HT-29 (cell line): Measurements from ENCODE around the gene CASQ1. TPM values are rescaled to one million over a fixed set of nuclear protein-coding genes. Genes with fewer than 3 reads are reported as not detected.

Experiments
- DNase-seq: peaks from one replicate; pipeline ENCODE4 v3.0.0-alpha.2; 2015; ENCODE audit warnings: low spot score
- total RNA-seq: library from RNA; depleted of rRNA; stranded (reverse); fragments of >200 nt; shearing (Covaris generic); gene quantifications from 2 replicates; pipeline ENCODE4 v1.2.3, GENCODE V29; 2014

CASQ1 gene
- total RNA-seq, 1 experiment from 2014 or later, result not detected

DNA sequence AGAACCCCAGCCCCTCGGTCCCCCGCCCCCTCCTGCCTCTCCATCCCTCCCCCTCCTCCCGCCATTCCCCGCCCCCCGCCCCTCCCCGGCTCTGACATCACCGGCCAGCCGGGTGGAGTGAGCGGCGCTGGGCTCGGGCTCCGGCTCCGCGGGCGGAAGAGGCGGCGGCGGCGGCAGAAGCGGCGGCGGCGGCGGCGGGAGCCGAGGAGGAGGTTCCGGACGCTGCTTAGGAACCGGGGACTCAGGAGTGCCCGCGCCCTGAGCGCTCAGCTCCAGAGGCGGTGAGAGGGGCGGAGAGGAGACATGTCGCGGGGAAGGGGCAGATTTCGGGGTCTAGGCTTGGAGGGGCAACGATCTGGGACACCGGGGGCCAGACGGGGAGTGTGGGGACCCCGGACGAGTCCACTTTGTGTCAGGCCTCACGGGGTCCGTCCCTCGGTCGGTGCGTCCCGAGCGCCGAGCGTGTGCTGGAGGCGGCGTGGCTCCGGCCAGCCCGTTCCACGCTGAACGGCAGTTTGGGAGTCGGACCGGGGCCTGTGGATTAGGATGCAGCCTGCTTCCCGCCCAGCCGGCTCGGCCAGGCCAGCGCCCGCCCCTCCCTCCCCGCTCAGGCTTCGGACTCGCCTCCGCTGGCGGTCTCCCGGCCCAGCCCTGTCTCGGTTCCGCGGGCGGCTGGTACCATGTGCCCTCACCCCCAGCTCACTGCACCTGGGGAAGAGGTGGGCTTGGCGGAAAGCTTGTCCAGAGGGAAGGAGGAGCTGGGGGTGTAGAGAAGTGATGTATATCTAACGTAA is 15.1 kb downstream of the CASQ1 start, which contains the start of gene PEA15:
TSS of gene PEA15 (plus strand) at position 143 of the 794 bp plus-strand sequence. CDS start 6,161 bp downstream, outside the sequence.
- DNase-seq, result peak; percentile 56

DNA sequence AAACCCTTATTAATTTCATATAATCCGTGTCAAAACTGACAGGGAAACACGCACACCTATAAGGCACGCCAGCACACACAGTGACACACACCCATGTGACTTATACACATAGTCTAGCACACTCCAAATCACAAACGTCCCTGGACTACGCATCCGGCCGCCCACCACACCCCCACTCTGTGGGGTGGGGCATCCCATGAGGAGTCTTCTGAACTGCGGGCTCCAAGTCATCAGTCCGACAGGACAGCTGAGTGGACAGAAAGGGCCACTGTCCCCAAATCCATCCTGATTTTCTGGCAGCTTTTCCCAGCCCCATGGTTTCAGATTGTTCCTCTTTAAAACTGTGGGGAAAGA is 15.6 kb downstream of the CASQ1 start:
- peak; percentile 53 for DNase-seq

DNA sequence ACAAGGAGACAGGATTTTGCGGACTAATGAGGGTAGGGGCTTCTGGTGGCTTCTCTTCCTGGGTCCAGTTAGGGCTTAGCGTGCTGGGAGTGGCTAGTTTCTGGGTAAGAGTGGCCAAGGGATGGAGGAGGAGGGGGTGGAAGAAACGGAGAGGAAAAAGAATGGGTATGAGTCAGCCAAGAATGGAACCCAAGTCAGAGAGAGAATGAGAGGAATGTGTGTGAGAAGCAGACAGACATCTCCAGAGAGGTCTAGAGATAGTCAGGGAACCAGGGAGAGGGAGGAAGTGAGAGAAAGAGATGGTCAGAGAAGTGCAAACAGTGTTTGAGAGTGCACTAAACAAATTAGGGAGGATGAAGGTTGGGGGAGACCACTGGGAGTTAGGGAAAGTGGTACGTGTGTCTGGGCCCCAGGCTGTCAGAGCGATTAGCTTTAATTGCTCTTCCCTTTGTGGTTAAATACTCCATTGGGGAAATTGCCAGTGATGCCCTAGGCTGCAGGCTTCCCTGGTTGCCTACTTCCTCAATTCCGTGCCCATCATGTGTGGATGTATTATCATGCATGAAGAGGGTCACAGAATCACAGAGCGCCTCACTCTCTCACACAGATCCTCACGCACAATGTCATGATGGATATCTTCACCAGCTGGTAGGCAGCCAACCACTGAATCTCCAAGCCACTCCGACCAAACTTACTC is 16.2 kb downstream of the CASQ1 start:
- no peak for DNase-seq

DNA sequence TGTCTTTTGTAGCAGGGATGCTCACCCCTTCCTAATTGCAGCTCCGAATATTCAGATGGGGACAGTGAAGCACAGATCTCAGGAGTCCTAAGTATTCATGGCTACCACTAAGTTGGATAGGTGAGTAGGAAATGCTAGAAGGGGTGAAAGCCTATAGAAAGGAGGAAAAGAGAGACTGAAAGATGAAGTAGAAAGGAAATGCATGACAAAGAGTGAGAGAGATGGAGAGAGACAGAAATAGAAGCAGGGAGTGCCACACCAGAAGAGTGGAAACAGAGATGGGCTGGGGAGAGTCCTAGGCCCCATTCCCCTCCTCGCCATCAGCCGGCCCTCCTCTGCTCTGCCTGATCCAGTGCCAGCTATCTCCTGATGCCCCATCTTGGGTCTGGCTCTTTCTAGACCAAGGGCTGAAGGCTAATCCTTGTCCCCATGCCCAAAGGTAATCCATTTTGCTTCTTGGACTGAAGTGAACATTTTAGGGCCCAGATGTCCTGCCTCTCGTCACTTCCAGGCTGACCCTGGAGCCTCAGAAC is 16.8 kb downstream of the CASQ1 start:
- DNase-seq, result no peak

DNA sequence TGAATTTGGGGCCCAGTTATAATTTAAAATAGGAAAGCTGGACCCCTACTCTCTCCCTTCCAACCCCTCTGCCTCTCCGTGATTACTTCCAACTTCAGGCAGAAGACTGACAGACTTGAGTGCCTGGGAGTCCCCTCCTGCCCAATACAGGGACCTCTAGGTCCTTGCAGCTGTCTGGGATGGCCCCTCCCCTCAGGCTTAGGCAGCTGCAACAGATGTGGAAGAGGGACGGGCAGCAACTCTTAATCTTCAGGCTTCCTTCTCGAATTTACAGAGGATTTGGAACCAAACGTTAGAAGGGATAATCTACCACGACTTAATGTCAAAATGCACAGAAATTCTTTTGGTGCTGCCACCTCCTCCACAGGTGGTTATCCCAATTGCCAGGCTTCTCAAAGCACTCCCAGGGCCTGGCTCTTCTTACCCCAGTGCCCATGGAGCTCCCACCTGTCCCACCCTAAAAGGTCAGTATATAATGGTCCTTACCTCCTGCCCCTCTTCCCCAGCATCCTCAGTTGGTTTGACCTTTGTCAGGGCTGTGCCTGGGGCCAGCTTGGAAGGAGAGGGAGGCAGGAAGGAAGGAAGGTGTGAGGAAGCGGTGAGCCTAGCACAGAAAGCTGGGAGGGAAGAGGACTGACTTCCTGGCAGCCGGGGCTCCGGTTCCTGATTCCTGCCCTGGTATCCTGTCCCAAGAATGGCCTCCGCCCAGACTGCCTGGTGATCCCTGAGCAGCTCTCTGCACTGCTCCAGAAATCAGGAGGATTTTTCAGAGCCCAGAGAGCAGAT is 17.6 kb downstream of the CASQ1 start:
- DNase-seq, result no peak

DNA sequence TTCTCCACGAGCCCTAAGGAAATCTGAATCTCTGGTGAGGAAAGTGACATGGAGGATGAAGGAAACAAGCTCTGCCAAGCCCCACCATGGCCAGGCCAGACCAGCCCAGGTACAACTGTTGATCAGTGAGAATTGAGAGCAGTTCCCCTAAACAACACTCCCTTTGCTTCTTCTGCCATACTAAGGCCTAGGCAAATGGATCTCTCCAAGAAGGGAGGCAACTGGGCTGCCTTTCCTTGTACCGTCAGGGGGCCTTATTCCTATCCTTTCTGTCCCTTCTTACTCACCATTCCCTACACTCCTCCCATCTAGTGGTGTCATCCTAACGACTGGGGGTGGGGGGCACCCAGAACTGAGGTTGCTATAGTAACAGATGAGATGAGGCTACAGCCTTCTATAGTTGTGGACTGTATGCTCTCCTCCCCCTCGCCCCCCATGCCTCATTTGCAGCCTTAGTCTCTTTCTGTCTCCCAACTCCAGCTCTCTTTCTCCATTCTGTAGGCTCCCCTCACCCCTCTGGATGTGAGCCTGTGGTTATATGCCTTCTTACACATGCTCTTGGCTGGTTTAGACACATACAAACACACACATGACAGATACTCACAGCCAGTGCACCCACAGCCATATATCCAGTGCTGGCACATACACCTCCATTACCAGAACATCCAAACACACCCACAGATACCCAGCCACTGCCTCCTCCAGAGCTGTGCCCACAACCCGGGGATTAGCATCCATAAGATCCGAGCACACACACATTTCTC is 18.4 kb downstream of the CASQ1 start:
- DNase-seq, result no peak

DNA sequence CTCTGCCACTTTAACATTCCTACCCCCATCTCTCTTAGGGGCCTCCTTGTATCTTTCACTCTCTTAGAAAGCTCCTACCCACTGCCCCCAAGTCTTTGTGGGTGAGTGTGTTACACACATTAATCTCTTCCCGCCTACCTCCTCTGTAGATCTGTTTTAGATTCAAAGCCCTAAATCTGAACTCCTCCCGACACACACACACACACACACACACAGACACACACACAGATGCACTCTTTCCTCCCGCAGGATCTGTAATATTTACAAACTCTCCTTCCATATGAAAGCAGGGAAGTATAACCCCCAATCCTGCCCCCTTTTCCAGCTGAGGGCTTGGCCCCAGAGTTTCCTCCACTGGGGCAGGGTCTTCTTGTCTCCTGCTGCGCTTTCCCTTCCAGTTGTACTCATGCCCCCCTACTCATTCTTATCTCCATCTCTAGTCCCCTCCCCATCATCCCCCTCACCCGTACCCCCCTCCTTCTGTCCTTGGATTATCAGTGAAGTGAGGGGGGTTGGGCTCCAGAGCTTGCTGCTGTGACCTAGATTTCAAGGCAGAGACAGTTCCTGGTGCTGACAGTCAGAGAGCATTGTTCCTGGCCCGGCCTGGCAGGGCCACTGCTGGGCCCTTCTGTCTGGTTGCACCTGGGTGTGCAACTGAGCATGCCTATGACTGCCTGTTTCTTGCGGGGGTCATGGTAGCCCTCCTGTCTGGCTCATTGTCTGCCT is 19.1 kb downstream of the CASQ1 start:
- DNase-seq, result no peak

DNA sequence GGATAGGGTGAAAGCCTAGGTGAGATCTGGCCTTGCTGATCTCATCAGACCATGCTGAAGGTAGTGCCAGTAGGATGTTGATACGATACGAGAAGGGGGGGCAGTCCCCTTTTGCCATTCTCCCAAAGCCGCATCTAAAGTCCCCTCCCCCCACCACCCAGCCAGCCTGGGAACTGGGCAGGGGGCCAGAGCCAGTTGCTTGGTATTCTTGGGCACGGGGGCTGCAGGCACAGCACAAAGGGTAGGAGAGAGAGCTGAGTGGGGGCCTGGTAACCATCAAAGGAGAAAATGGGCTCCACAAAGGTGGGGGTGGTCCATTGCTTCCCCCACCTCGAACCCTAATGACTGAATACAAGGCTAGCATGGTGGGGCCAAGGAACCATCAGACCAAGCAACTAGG is 20.2 kb downstream of the CASQ1 start:
- DNase-seq, result no peak

DNA sequence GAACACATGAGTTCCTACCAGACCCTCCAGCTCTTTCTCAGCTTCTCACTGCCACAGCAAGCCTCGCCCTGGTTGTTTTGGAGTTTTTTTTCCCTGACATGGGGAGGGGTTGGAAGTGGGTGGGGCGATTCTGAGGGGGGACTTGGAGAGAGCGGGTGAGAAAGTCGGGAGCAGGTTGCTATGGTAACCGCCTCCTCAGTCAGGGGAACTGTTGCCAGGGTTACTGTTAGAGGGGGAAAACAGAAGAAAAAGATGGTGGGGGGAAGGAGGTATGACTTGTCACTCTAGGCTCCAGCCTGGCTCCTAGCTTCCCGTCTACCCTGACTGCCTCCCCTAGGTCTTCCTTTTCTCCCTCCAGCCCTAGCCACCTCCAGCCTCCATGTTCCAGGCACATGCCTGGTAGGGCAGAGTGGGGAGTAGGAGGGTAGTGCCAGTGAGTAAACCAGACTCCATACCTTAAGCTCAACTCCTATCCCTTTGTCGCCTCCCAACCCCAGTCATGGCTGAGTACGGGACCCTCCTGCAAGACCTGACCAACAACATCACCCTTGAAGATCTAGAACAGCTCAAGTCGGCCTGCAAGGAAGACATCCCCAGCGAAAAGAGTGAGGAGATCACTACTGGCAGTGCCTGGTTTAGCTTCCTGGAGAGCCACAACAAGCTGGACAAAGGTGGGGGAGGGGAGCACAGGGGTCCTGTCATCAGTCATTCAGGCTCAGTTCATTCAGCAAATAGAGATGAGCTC is 20.8 kb downstream of the CASQ1 start:
- DNase-seq, result no peak

DNA sequence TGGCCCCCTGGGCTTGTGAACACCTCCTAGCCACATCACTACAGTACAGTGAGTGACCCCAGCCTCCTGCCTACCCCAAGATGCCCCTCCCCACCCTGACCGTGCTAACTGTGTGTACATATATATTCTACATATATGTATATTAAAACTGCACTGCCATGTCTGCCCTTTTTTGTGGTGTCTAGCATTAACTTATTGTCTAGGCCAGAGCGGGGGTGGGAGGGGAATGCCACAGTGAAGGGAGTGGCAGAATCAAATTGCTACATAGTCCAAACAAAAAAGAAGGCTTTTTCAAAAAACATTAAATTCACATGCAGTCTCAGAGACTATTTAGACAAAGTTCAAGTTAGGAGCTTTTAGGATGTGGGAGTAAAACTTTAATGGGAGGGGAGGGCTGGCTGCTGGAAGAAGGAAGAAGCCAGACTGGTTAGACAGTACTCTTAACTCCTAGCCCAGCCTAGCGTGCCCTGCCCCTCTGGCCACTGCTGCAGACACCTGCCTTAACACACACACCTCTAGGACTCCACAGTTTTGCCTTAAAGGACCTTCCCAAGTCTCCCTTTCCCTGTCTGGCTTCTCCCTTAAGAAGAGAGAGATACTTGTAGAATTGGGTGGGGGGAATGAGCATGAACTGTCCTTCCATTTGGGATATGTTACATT is 24.2 kb downstream of the CASQ1 start:
- no peak for DNase-seq

DNA sequence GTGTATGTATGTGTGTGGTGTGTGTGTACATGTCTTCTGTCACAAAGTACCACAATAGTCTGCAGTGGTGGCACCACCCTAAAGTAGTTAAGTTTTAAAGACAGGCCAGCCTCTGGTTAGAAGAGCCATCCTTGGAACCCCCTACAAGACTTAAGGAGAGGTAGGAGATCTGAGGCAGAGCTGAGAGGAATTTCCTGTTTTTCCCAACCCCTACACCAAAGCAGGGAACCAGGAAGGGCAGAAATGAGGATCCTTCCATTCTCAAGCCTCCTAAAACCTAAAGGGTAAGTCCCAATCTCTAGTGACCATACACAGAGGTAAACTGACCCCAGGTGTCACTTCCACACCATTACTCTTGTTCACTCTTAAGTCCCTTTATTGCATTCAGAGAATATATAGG is 25.9 kb downstream of the CASQ1 start:
- no peak for DNase-seq

DNA sequence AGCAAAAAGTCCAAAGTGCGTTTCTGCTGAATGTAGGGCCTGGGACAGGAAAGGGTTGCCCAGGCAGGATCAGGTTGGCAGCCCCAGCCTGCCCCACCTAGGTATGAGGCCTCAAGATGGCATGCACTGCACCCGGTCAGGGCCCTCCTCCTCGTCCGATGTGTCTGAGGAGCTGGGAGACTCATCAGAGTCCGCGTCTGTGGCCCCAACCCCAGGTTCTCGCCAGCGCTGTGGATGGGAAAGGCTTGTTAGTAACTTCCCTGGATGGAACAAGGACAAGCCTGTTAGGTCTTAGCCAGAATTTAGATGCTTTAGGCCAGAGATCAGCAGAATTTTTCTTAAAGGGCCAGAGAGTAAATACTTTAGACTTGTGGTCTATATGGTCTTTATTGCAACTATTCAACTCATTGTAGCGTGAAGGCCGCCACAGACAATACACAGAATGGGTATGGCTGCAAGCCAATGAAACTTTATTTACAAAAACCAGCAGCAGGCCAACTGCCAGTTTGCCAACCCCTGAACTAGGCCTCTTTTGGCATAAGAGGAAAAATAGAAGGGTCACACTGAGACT is 27.2 kb downstream of the CASQ1 start:
- DNase-seq, result no peak

DNA sequence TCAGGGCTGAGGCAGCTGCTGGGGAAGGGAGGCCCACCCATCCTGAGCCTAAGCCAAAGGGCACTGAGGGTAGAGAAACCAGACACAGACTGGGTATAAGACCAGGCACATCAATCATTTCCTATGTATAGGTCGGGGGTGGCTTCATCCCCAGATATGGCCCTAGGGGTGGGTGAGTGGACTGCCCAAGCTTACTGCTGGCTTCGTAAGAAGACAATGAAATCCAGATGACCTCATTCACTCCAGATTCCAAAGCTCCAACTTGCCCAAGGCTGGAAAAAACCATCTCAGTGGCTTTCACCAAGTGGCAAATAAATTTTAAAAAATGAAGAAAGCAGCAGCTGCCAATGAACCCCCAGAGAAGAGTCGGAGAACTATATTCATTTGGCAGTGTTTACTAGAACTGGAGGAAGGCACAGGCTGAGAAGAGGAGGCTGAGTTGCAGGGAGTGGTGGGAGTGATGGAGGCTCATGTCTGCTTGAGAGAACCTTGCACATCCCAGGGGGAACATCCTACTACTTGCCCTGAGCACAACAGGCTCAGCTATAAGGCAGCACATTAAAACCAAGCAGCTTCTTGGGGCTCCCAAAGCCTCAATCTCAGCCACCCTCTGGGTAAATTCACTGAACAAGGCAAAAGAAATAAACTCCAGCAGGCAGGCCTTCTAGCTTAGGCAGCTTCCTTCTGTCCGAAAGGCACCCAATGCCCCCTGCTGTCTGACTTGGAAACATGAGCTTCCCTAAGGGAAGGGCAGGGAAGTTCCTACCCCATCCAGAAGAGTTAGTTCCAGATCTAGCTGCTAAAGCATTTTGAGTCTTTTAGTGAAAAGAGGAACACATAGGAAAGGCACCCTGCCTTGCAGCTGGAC is 28.9 kb downstream of the CASQ1 start:
- DNase-seq, result peak; percentile 50

DNA sequence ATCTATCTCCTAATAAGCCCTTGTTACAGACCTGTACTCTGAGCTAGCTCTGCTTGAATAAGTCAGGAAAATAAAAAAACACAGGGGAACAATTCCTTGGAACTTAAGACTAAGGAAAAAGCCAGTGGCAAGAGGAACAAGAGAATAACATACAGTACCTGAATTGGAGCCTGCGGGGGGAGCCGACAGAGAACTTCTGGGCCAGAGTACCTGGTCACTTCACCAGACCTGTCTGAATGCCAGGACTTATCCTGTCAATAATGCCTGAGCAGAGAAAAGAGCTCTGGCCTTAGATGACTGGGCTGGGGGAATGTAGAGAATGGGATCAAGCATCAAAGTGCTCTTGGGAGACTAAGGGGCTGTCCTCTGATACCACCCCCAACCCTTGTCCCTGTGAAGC is 29.9 kb downstream of the CASQ1 start:
- no peak for DNase-seq

DNA sequence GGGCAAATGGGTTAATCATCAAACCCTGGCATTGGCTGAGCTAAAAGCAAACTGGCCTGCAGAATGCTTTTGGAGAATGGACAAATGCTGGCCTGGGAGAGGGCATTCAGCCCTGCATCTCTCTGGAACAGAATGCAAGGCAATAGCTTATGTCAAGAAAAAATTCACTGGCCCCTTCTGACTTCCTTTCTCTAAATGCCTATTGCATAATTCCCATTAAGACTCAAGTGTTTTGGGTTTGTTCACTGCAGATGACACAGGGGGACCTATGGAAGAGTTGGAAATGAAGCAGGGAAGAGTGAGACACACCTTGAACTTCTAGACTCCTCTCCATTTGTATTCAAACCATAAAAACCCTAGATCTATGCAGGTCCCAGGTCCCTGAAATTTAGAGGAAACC is 30.7 kb downstream of the CASQ1 start:
- no peak for DNase-seq

DNA sequence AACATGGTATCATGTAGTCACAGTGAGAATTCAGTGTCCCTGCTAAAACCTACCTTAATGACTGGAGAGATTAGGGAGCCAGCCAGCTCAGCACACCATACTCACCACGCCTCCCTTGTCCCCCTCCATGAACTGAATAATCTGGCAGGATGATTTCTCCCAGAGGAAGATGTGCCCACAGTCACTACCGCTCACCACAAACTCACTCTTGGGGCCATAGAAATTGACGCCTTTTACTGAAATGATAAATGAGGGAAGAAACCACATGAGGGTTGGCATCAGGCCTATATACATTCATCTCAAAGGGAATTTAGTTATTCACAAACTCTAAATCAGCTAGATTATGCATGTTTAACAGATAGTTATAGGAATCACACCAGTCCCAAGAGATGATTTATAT is 32.2 kb downstream of the CASQ1 start:
- no peak for DNase-seq

DNA sequence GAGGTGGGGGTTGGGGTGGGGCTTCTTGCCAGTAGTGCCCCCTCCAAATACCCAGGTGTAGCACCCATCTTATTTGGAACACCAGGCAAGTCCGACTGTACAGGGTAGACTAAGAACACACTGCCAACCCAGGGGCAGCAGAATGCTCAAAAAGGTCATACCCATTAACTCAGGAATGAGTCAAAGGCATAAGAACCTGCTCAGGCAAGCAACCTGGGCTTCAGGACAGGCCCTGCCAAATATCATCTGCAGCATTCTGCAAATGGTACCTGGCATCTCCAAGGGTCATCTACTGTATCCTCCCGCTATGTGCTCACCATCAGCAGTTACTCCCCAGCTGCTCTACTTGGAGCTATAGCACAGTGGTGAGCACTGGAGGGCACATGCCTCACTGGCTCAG is 34.2 kb downstream of the CASQ1 start:
- DNase-seq, result no peak

DNA sequence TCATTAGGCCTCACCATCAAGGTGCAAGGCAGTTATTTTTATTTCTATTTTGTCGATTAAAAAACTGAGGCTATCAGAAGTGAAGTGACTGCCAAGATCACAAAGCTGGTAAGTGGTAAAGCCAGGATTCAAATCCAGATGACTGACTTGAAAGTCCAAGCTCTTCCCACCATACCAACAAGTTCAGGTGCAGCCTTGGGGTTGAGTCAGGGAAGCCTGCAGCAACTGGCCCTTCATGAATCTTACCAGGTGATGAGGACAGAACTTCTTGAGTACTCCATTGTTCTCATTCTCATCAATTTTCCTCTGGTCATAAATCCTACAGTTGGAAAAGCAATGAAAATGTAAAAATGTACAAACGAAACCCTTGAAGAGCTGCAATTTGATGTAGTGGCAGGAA is 35.0 kb downstream of the CASQ1 start:
- no peak for DNase-seq
